HG02571 (cell line): ENCODE data around the gene DDC.
"Not testable (repeated sequence)": the region's sequence is repeated elsewhere in the genome, so short reads cannot be mapped to it uniquely, and the experiment has no call there.

Experiments
- ATAC-seq: cut with Tn5 transposase; IDR thresholded peaks from one replicate; pipeline ENCODE4 v1.9.1; 2021; ENCODE audit warnings: mild to moderate bottlenecking, moderate library complexity; ENCODE audit not compliant: unreplicated experiment

The DDC gene

GRCh38 chr7:50462361-50462760, 102.8 kb downstream of the DDC start:
- ATAC-seq, result no peak

GRCh38 chr7:50461695-50462094, 103.5 kb downstream of the DDC start:
- no peak for ATAC-seq

- ATAC-seq, result not testable (repeated sequence)
Observed at GRCh38 chr7:50459183-50459582, 106.0 kb downstream of the DDC start.

- not testable (repeated sequence) for ATAC-seq
Observed at GRCh38 chr7:50458651-50459050, 106.6 kb downstream of the DDC start.

GRCh38 chr7:50456371-50457123, 108.7 kb downstream of the DDC start:
- ATAC-seq, result no peak

- no peak for ATAC-seq
Observed at GRCh38 chr7:50455658-50456057, 109.5 kb downstream of the DDC start.

GRCh38 chr7:50454968-50455367, 110.2 kb downstream of the DDC start:
- ATAC-seq, result no peak

GRCh38 chr7:50450590-50451032, 114.6 kb downstream of the DDC start:
- peak; percentile 6 for ATAC-seq

- ATAC-seq, result peak; percentile 88
Observed at GRCh38 chr7:50449881-50450589, 115.2 kb downstream of the DDC start, which contains the start of gene FIGNL1. Gene FIGNL1 (minus strand): TSS chr7:50450350. CDS start chr7:50447287, 3,063 bp downstream.

- no peak for ATAC-seq
Observed at GRCh38 chr7:50449501-50449880, 115.7 kb downstream of the DDC start.

GRCh38 chr7:50448823-50449222, 116.4 kb downstream of the DDC start:
- no peak for ATAC-seq

GRCh38 chr7:50446542-50446960, 118.7 kb downstream of the DDC start:
- peak; percentile 32 for ATAC-seq

GRCh38 chr7:50436133-50436806, 128.9 kb downstream of the DDC start:
- ATAC-seq, result no peak

GRCh38 chr7:50431722-50432305, 133.4 kb downstream of the DDC start:
- no peak for ATAC-seq

GRCh38 chr7:50431316-50431715, 133.9 kb downstream of the DDC start:
- no peak for ATAC-seq

GRCh38 chr7:50428911-50429310, 136.3 kb downstream of the DDC start:
- no peak for ATAC-seq

- no peak for ATAC-seq
Observed at GRCh38 chr7:50427518-50427917, 137.7 kb downstream of the DDC start.

- no peak for ATAC-seq
Observed at GRCh38 chr7:50426280-50427045, 138.7 kb downstream of the DDC start.

- ATAC-seq, result no peak
Observed at GRCh38 chr7:50425318-50425717, 139.9 kb downstream of the DDC start.

- no peak for ATAC-seq
Observed at GRCh38 chr7:50423860-50424259, 141.3 kb downstream of the DDC start.
